ENCODE measurements around the gene FGFR2.

FGFR2 gene

DNA sequence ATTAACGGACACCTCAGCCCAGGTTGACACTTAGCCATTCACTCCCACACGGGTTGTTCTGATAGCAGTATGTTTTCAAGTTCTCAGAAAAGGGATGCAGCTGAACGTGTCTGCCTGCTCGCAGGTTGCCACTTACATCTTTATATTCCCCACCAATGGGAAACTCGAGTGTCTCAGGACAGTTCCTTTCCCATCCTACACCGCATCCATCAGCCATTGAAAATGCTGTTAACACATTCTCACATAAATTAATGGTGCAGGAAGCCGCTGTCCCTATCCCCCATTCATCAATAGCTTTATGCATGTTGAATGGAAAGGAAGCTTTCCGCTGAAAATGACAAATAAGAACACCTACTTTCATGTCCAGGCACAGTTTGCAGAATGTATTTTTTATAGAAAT, 1.7 kb upstream of the FGFR2 start:
- no peak for TF ChIP-seq CEBPB (IDR thresholded peaks at IDR 0.05)
- TF ChIP-seq, protein P1, sequence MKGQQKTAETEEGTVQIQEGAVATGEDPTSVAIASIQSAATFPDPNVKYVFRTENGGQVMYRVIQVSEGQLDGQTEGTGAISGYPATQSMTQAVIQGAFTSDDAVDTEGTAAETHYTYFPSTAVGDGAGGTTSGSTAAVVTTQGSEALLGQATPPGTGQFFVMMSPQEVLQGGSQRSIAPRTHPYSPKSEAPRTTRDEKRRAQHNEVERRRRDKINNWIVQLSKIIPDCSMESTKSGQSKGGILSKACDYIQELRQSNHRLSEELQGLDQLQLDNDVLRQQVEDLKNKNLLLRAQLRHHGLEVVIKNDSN (IDR thresholded peaks at IDR 0.05), result no peak
- TF ChIP-seq TEAD4 (IDR thresholded peaks at IDR 0.05), result no peak
- TF ChIP-seq MAX (IDR thresholded peaks at IDR 0.05), result no peak
- TF ChIP-seq ZBTB7A (IDR thresholded peaks at IDR 0.05; ENCODE audit: low read depth), result no peak
- TF ChIP-seq RAD21 (IDR thresholded peaks at IDR 0.05; ENCODE audit: low read depth), result no peak

- TF ChIP-seq ZBTB7A (IDR thresholded peaks at IDR 0.05; ENCODE audit: low read depth) (0 out of 2 replicates have a peak, but pooled peaks have one; percentile 3), EGR1 (IDR thresholded peaks at IDR 0.05) (no peak), FOXM1 (IDR thresholded peaks at IDR 0.05; ENCODE audit: borderline replicate concordance, low read depth) (no peak), NFIC (IDR thresholded peaks at IDR 0.05) (no peak), MAX (IDR thresholded peaks at IDR 0.05) (peak; percentile 25; the same call in 1 of the 2 replicates)
Observed at GRCh38 chr10:121597504-121598262, 561 bp downstream of the FGFR2 start.

DNA sequence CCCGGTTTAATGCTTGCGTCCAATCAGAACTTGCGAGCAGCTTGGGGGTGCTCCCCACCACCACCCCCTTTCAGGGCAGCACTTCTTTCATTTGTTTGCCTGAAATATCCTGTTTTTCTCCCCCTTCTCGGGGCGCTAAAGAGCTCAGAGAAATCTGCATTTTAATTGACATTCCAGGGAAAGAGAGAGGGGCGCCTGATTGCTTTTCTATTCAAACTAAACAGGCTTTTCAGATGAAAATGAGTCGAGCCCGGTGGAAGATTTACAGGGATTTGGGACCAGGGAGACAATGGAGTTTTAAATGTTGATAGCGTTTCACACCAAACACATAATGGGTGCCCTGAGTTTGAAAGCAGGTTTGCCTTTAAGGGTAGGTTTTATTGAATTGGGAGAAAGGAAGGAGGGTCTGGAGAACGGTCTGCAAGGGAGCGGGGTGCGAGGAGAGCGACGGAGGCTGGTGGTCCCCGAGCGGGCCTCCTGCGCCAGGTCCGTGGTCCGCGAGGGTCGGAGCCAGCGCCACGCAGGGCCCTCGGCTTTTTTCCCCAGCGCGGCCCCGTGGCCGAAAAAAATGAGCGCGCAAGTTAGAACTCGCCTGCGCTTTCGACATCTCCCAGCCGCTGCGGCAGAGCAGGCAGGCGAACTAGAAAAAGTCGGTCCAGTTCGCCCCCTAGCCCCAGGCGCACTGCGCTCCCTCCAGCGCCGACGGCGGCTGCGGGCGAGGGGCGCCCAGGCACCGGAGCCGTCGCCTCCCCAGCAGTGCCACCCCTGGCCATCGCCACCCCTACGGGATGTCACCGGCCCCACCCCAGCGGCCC, 1.3 kb downstream of the FGFR2 start:
- TF ChIP-seq MAX (IDR thresholded peaks at IDR 0.05), result no peak
- no peak for TF ChIP-seq TCF12 (IDR thresholded peaks at IDR 0.05; ENCODE audit: low read depth)
- no peak for TF ChIP-seq CEBPB (IDR thresholded peaks at IDR 0.05)
- no peak for TF ChIP-seq FOXM1 (IDR thresholded peaks at IDR 0.05; ENCODE audit: borderline replicate concordance, low read depth)
- TF ChIP-seq NFIC (IDR thresholded peaks at IDR 0.05), result no peak
- TF ChIP-seq ZBTB7A (IDR thresholded peaks at IDR 0.05; ENCODE audit: low read depth), result no peak
- no peak for TF ChIP-seq RAD21 (IDR thresholded peaks at IDR 0.05; ENCODE audit: low read depth)
- TF ChIP-seq EP300 (IDR thresholded peaks at IDR 0.05; ENCODE audit: borderline replicate concordance), result no peak
- TF ChIP-seq CREB1 (IDR thresholded peaks at IDR 0.05; ENCODE audit: low read depth), result no peak
- TF ChIP-seq, protein P1 (IDR thresholded peaks at IDR 0.05), result no peak
- no peak for TF ChIP-seq REST (IDR thresholded peaks at IDR 0.05; ENCODE audit: low read depth)
- TF ChIP-seq TAF1 (IDR thresholded peaks at IDR 0.05; ENCODE audit: low read depth), result no peak
- no peak for TF ChIP-seq EGR1 (IDR thresholded peaks at IDR 0.05)
- TF ChIP-seq TEAD4 (IDR thresholded peaks at IDR 0.05), result no peak
- TF ChIP-seq YY1 (IDR thresholded peaks at IDR 0.05; ENCODE audit: low read depth), result no peak

- TF ChIP-seq CEBPB (IDR thresholded peaks at IDR 0.05), result no peak
- TF ChIP-seq YY1 (IDR thresholded peaks at IDR 0.05; ENCODE audit: low read depth), result no peak
- TF ChIP-seq CREB1 (IDR thresholded peaks at IDR 0.05; ENCODE audit: low read depth), result no peak
- no peak for TF ChIP-seq ZBTB7A (IDR thresholded peaks at IDR 0.05; ENCODE audit: low read depth)
- TF ChIP-seq MAX (IDR thresholded peaks at IDR 0.05), result no peak
- no peak for TF ChIP-seq EP300 (IDR thresholded peaks at IDR 0.05; ENCODE audit: borderline replicate concordance)
- no peak for TF ChIP-seq TCF12 (IDR thresholded peaks at IDR 0.05; ENCODE audit: low read depth)
- TF ChIP-seq TAF1 (IDR thresholded peaks at IDR 0.05; ENCODE audit: low read depth), result no peak
- no peak for TF ChIP-seq RAD21 (IDR thresholded peaks at IDR 0.05; ENCODE audit: low read depth)
- TF ChIP-seq REST (IDR thresholded peaks at IDR 0.05; ENCODE audit: low read depth), result no peak
- no peak for TF ChIP-seq FOXM1 (IDR thresholded peaks at IDR 0.05; ENCODE audit: borderline replicate concordance, low read depth)
- TF ChIP-seq EGR1 (IDR thresholded peaks at IDR 0.05), result no peak
- TF ChIP-seq TEAD4 (IDR thresholded peaks at IDR 0.05), result no peak
- no peak for TF ChIP-seq NFIC (IDR thresholded peaks at IDR 0.05)
- TF ChIP-seq, protein P1 (IDR thresholded peaks at IDR 0.05), result no peak
Observed at GRCh38 chr10:121595806-121596688, 2.2 kb downstream of the FGFR2 start.

Data from Ishikawa (cell line).